Adrenal gland (tissue), 12 donors: Measurements from ENCODE around the gene WWC2. TPM values are rescaled to one million over a fixed set of nuclear protein-coding genes. Genes with fewer than 3 reads are reported as not detected.

ENCODE experiments used
- DNase-seq, 7 donors: peaks; one replicate each; pipeline ENCODE4 v3.0.0-alpha.2; 2019 to 2020
- H3K27ac ChIP-seq, 5 donors: fragments of 200-600 bp; sonication (generic) in 4 of 5; 1 replicate in 3 of 5; 2 replicates in 2 of 5; pipeline versions ENCODE4 v1.5.1 to v1.8.0; 2016 to 2020; ENCODE audit warnings: mild to moderate bottlenecking in 1 of 5
- H3K27me3 ChIP-seq: fragments of 200-600 bp; 2 replicates; pipeline ENCODE4 v1.8.0; 2021
- H3K36me3 ChIP-seq, 2 donors: fragments of 200-600 bp; replicated peaks in 1 of 2; 1 replicate in 1 of 2; 2 replicates in 1 of 2; pipeline versions ENCODE4 v1.5.1 to v1.8.0; 2018 to 2022
- H3K4me1 ChIP-seq, 2 donors: fragments of 200-600 bp; replicated peaks in 1 of 2; 1 replicate in 1 of 2; 2 replicates in 1 of 2; pipeline versions ENCODE4 v1.5.1 to v1.8.0; 2018 to 2021
- H3K4me3 ChIP-seq, 4 donors: fragments of 200-600 bp; sonication (generic) in 3 of 4; one replicate each; pipeline ENCODE4 v1.5.1; 2016 to 2018
- H3K9me3 ChIP-seq, 3 donors: fragments of 200-600 bp; sonication (generic) in 1 of 3; replicated peaks in 1 of 3; 1 replicate in 2 of 3; 2 replicates in 1 of 3; pipeline versions ENCODE4 v1.5.1 to v1.8.0; 2016 to 2021
- CTCF ChIP-seq, 6 experiments: fragments of 450-650 bp in 4 of 6; fragments of 200-600 bp in 2 of 6; sonication (generic) in 1 of 6; IDR thresholded peaks; 1 replicate in 5 of 6; 2 replicates in 1 of 6; pipeline versions ENCODE4 v1.5.1 to v1.8.0; 2016 to 2021; ENCODE audit warnings: antibody characterized with exemption in 6 of 6, mild to moderate bottlenecking in 2 of 6, moderate library complexity in 1 of 6
- POLR2A ChIP-seq, 2 donors: fragments of 450-650 bp; IDR thresholded peaks; one replicate each; pipeline ENCODE4 v1.6.1; 2017; ENCODE audit warnings: antibody characterized with exemption in 2 of 2, mild to moderate bottlenecking in 2 of 2, moderate library complexity in 1 of 2
- WGBS, 4 donors: extraction: QIAGEN DNeasy Blood & Tissue Kit in 2 of 4; methylation state at CpG; one replicate each; pipeline versions ENCODE4 v1.1.5 to v1.1.7; 2013 to 2017; 5-methylcytosine and 5-hydroxymethylcytosine counted together
- intact Hi-C, 2 donors: fragments of 100-400 bp; cut with DNase I; formaldehyde crosslinking; loops; one replicate each; pipeline versions ENCODE4 v1.14.1 to v1.15.0; 2022 to 2023
- polyA plus RNA-seq, 3 donors: library from polyadenylated mRNA; stranded (reverse); fragments of 200-250 nt in 2 of 3; fragments of 350-450 nt in 1 of 3; fragmentation: Illumina TruSeq in 1 of 3; extraction: RNeasy Lipid Tissue Mini Kit (QIAGEN cat#74804) in 1 of 3; gene quantifications; one replicate each; pipeline ENCODE4 v1.2.3, GENCODE V29; 2013 to 2014
- total RNA-seq, 9 donors: library from RNA; depleted of rRNA in 4 of 9; stranded (reverse); fragments of >200 nt in 4 of 9; fragments of 120-200 nt in 1 of 9; fragmentation: NEBNext Ultra II Directional in 1 of 9; extraction: Animal tissue kit (Norgen Biotek cat#: 25700) in 1 of 9; gene quantifications; one replicate each; pipeline versions ENCODE4 v1.1.0 to v1.2.4, GENCODE V29; 2013 to 2023
- donor health status: healthy with polysubstance abuse.
- donor health status: Bipolar disorder and iron deficiency.
- donor health status: DM: yes; HTN: yes; CAD: no.
- donor health status: DM: no; HTN: no; CAD: no.
- donor health status: DM: no; HTN: no; CAD: no.
- donor health status: DM: yes; HTN: yes; CAD: no.

The WWC2 gene
- total and polyA plus RNA-seq, 12 donors = 3.1 to 27.9 (median 17.4) TPM

GRCh38 chr4:183364025-183364424 is 265.0 kb downstream of the WWC2 start:
- Histone ChIP-seq H3K36me3 (no peaks in the 10 kb centered on the region), H3K27me3 (peaks cover 20% of the 10 kb centered on the region), H3K4me3 (no peak overlapping the region), H3K27ac (no peak overlapping the region), H3K4me1 (no peaks in the 10 kb centered on the region), H3K9me3 (no peaks in the 10 kb centered on the region)
- DNase-seq = no peak
- intact Hi-C loops = no loop called here
- TF ChIP-seq POLR2A (IDR thresholded peaks at IDR 0.05) (no peak), CTCF (IDR thresholded peaks at IDR 0.05) (no peak)
- 59 to 78% (median 69%) methylated on average over 10 of the region's 10 CpGs for WGBS, 4 donors

GRCh38 chr4:183366206-183366835 is 267.3 kb downstream of the WWC2 start:
- TF ChIP-seq CTCF (IDR thresholded peaks at IDR 0.05) (no peak), POLR2A (IDR thresholded peaks at IDR 0.05) (no peak)
- no peak for DNase-seq
- WGBS, 4 donors = 78 to 90% (median 83%) methylated on average over 16 of the region's 16 CpGs
- Histone ChIP-seq H3K4me1 (no peaks in the 10 kb centered on the region), H3K4me3 (no peak overlapping the region), H3K27me3 (peaks cover 36% of the 10 kb centered on the region), H3K36me3 (no peaks in the 10 kb centered on the region), H3K27ac (no peak overlapping the region), H3K9me3 (no peaks in the 10 kb centered on the region)
- intact Hi-C loops = no loop called here

GRCh38 chr4:183369073-183369472 is 270.0 kb downstream of the WWC2 start:
- intact Hi-C loops = no loop called here
- WGBS, 4 donors = 76 to 79% (median 78%) methylated on average over 8 of the region's 8 CpGs
- H3K9me3 ChIP-seq = peaks cover 0 to 4% (median 0%) of the 10 kb centered on the region in 3 donors
- no peak for DNase-seq
- H3K4me1 ChIP-seq = no peaks in the 10 kb centered on the region
- H3K4me3 ChIP-seq = no peak overlapping the region
- H3K36me3 ChIP-seq = no peaks in the 10 kb centered on the region
- peaks cover 31% of the 10 kb centered on the region for H3K27me3 ChIP-seq
- no peak overlapping the region for H3K27ac ChIP-seq
- TF ChIP-seq CTCF (IDR thresholded peaks at IDR 0.05) (no peak), POLR2A (IDR thresholded peaks at IDR 0.05) (no peak)

Other genes with a start within 250 kb of the WWC2 start
- gene DCTD, start 181.9 kb upstream of the WWC2 start, total RNA-seq = 100 to 1,000 TPM in 7 of 9 donors, 10 to 100 TPM in 2; 70.0 to 254 (median 134) TPM
- 100 to 1,000 TPM in 2 of 3 donors, 10 to 100 TPM in 1; 54.5 to 164 (median 102) TPM for gene DCTD, start 181.9 kb upstream of the WWC2 start, polyA plus RNA-seq
- gene CLDN22, start 221.0 kb downstream of the WWC2 start, total RNA-seq = not detected
- not detected for gene CLDN22, start 221.0 kb downstream of the WWC2 start, polyA plus RNA-seq
- gene CLDN24, start 223.2 kb downstream of the WWC2 start, total RNA-seq = not detected
- gene CLDN24, start 223.2 kb downstream of the WWC2 start, polyA plus RNA-seq = not detected